Fibroblast of the conjunctiva (primary cell): ENCODE measurements around the gene ZNF483.
"Not testable (repeated sequence)": the region's sequence is repeated elsewhere in the genome, so short reads cannot be mapped to it uniquely, and the experiment has no call there.

ENCODE experiments used
- DNase-seq: peaks from one replicate; pipeline ENCODE4 v3.0.0-alpha.2; 2010; ENCODE audit warnings: low read depth

Gene ZNF483

DNA sequence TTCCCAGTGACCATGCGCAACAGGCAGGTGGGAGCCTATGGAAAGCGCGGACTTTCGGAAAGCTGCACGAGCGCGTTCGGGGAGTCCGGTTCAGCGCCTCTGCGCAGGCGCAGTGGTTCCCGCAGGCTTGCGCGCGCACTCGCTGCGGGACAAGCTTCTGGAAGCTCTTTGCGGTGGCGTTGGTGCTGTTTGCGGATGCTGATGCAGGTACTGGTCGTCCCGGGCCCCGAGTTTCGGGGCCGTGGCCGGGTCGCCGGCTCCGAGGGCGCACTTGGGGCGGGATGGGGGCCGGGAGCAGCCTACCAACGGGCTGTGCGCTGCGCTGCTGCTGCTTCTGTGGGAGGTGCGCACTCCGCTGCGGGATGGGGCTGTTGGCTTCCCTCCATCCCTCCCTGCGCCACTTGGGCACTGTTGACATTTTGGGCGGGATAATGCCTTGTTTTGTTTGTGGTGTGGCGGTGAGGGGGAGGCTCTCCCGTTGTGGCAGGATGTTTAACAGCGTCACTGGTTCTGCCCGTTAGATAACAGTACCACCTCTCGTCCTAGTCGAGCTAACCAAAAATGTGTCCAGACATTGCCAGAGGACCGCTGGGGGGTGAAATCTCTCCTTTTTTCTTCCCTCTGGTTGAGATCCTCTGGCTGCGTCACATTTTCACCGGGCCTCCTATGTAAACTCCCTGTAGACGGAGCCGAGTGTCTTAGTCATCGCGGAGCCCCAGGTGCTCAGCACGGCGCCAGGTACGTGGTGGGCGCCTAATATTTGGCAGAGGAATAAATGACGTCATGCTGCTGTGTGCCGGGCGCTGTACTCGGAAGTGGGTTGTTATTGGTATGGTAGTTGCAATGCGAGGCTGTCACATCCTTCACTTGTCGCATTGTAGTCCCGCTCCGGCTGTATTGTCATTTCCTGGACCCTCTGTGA, at the start of gene ZNF483:
Gene ZNF483 (plus strand): TSS at position 124 of the 922 bp plus-strand sequence. CDS start 2,217 bp downstream, outside the sequence.
- peak; percentile 60 for DNase-seq

DNA sequence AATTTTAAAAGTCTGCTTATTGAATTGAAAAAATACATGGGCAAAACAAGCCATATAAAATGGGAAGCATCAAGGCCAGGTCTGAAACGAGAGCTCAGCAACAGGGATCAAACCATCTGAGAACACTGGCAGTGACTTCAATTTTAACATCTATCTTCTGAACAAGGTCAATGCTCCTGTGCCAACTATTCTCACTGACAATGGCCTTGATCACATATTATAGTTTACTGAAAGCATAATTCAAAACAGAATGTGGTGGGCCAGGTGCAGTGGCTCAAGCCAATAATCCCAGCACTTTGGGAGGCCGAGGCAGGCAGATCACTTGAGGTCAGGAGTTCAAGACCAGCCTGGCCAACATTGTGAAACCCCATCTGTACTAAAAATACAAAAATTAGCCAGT, 49.8 kb upstream of the ZNF483 start:
- DNase-seq, result no peak

DNA sequence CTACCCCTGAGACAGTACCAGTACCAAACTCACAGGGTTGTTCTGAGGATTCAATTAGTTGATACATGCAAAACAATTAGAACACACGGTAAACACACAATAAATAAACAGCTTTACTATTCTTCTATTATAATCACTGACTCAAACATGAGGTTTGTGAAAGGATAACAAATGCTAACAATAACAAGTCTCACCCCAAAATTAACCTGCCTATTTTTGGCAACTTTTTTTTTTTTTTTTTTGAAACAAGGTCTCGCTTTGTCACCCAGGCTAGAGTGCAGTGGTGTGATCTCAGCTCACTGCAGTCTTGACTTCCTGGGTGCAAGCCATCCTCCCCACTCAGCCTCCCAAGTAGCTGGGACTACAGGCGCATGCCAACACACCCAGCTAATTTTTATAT, 47.3 kb upstream of the ZNF483 start:
- no peak for DNase-seq

DNA sequence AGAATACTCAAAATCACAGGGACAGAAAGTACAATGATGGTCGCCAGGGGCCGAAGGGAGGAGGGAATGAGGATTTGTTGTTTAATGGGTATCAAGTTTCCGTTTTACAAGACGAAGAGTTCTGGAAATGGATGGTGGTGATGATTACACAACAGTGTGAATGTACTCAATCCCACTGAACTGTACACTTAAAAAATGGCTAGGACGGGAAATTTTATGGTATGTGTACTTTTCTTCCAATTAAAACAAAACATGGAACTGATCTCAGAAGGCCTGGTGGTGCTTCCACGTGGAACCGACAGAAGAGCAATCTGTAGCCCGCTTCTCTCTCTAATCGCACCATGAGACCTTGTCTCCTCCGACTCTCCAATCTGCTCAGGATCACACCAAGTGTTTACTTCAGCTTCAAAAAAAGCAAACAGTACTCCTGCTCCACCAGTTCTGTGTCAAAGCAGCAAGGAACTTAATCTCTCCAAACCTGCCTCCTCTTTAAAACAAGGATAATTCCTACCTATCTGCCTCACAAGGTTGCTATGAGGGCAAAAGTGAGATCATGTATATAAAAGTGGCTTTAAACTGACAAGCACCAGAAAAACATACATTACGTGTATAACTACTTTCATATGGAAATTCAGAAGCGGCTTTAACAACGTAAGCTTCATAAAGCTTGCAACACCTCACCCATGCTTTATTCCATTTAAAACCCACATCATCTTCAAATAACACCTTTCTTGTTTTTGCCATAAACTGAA, 42.9 kb upstream of the ZNF483 start:
- DNase-seq, result peak; percentile 37

DNA sequence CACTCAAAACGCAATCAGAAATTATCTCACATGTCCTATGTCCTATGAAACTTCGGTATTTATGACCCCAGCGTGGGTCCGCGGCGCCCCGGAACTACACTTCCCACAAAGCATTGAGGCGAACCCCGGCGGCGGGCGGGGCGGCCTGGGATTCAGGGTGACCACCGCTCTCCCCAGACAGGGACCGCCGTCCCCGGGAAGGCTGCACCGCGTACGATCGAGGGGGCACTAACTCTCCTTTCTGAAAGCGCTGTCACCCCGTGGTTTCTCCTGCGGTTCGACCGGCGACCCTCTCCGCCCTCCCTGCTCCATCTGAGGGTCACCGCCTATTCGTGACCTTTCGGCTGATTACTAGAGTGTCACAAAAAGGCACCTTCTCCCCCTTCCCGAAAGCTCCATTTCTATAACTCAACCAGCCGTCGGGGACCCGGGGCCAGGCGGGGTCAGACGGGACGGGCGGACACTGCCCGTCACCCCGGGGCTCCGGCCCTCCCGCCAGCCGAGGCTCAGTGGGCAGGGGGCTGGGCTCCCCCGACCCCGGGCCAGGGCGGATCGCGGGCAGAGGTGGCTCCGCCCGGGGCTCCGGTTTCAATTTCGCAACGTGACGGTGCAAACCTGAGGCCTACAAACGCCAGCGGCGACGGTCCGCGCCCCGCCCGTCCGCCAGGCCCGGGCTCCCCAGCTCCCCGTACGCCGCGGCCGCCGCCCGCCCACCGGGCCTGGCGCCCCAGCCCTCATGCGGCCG, 42.1 kb upstream of the ZNF483 start:
- peak; percentile 49 for DNase-seq

DNA sequence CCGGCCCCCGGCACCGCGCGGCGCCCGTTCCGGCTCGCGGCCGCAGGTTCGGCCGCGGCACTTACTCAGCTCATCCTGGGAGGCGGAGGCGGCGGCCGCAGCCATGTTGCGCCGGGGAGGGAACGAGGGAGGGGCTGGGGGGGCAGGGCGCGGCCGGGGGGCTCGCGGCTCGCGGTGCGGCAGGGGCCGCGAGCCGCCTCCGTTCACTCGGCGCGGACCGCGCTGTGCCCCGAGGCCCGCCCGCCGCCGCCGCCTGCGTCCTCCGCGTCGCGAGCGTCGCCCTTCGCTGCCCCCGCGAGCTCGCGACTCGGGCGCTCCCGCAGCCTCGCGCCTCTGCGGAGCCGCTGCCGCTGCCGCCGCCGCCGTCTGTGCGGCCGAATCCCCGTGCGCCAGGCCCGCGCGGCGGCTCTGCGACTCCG, 41.5 kb upstream of the ZNF483 start:
- DNase-seq, result no peak

DNA sequence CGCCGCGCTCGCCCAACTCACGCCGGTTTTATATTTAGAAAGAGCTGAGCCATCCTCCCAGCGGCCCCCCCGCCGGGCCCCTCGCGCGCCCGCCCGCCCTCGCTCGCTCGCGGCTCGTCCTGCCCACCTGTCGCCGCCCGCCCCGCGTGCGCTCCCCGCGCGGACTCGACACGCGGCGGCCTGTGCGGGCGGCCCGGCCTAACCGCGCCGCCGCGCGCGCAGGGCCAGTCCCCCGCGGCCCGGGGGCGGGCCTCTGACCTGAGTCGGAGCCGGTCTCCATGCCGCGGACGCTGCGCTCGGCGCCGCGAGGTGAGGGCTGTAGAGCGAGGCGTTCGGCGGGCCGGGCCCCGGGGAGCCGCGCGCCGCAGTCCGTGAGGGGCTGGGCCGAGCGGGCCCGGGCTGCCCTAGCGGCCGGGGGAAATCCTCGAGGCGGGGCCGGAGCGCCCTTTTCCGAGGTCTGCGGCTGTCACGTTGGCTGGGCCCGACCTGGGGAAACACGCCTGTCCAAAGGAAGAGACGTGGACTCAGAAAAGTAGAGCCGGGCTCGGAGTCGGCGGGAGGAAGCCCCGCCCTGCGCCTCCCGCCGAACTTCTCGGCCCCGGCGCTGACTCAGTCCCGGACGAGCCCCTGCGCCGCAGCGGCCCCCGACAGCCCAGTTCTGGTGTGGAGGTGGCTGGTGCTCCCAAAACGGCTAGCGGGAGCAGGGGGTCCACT, 41.0 kb upstream of the ZNF483 start, which contains the start of gene ECPAS:
Gene ECPAS (minus strand): TSS at position 526 of the 714 bp plus-strand sequence. CDS start 11,465 bp downstream, outside the sequence.
- DNase-seq, result peak; percentile 51

DNA sequence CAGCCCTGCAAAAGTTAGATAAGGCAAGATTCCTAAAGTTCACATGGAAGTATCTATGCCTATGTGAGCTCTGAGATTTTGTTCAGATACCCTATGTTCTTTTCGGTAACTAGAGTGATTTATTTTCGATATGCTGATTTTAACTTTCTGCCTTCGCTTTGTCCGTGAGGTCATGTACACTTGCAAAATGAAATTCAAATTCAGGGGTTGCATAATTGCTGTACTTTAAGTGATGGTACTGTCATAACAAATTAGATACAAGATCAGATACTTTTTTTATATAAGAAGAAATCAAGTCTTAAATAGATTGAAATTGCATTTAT, 40.4 kb upstream of the ZNF483 start:
- no peak for DNase-seq

DNA sequence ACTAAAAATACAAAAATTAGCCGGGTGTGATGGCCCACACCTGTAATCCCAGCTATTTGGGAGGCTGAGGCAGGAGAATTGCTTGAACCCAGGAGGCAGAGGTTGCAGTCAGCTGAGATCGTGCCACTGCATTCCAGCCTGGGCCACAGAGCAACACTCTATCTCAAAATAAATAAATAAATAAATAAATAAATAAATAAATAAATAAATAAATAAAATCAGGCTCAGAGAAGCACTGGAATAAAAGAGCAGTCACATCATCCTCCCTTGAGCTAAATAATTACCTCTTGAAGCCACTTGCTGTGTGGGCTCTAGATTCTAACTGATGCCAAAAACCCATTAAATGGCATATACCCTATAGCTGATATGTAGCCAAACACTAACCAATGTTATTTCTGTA, 27.8 kb upstream of the ZNF483 start:
- DNase-seq, result not testable (repeated sequence)

DNA sequence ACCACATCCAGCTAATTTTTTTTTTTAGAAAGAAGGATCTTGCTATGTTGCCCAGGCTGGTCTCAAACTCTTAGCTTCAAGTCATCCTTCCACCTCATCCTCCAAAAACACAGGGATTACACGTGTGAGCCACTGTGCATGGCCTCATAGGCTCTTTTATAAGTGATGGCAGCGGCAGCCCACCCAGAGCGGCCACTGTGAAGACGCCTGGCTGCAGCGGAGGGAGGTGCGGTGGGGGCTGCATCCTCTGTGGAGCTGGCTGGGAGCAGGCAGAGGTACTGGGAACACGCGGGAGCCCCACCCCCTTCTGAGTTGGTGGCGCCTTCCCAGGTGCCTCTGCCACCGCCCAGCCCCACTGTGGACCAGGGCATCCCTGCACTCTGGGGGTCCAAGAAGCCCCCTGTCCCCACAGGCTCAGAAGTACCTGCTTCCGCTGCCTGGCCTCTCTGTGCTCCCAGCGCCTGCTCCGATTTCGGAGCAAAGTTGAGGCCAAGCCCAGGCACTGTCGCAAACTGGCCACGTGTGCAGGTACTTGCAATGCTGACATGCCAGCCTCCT, 23.9 kb upstream of the ZNF483 start:
- no peak for DNase-seq

DNA sequence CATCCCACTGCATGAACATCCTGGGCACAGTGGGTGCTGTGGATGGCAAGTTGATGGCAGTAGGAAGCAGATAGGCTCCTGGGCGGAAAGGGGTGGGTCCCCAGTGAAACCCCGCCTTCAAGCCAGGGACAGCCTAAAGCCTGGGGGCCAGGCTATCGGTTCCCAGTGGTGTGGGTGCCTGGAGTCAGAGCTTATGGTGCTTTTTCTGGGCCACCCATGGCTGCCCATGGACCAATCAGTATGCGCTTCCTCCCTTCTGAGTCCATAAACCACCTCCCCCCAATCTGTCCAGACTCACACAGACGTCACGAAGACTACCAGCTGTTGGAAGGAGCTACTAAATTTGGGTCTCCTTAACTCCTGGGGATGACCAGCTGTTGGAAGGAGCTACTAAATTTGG, 23.3 kb upstream of the ZNF483 start:
- DNase-seq, result no peak

DNA sequence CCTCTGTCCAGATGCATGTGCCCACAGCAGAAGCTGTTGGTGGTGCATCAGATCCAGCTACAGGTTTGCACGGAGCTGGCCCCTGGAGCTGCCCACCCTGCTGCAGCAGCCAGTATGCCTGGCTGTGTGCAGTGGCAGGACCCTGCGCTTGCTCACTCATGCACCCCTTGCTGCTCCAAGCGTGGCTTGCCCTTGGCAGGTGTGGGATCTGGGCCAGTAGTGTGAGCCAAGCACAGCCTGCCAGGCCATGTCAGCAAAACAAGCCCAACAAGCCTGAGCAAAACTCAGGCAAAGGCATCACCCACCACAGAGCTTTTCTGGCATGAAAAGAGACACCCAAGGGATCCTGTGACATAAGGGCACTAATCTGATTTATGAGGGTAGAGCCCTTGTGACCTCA, 22.5 kb upstream of the ZNF483 start:
- no peak for DNase-seq

DNA sequence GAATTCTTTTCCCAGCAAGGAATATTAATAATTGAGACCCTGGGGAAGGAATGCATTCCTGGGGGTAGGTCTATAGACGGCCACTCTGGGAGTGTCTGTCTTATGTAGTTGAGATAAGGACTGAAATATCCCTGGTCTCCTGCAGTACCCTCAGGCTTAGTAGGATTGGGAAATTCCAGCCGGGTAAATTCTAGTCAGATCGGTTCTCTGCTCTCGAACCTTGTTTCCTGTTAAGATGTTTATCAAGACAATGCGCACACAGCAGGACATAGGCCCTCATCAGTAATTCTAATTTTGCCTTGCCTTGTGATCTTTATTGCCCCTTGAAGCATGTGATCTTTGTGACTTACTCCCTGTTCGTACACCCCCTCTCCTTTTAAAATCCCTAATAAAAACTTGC, 13.4 kb upstream of the ZNF483 start:
- DNase-seq, result not testable (repeated sequence)

DNA sequence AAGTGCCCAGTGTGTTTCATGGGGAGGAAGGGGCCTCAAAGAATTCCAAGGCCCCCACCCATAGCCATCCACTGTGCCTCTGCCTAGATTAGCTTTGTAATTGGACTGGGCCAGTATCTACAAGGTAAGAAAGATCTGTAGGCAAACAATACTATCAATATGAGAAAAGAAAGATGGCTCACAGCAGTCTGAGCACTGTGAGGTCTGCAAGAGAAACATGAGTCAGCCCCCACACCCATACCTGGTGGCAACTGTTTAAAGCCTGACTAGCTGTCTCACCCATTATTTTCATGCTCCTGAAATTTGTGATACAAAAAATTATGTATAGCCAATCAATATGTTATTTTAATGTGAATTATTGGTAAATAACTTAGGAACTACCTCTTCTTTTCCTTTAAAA, 10.0 kb upstream of the ZNF483 start:
- DNase-seq, result no peak

DNA sequence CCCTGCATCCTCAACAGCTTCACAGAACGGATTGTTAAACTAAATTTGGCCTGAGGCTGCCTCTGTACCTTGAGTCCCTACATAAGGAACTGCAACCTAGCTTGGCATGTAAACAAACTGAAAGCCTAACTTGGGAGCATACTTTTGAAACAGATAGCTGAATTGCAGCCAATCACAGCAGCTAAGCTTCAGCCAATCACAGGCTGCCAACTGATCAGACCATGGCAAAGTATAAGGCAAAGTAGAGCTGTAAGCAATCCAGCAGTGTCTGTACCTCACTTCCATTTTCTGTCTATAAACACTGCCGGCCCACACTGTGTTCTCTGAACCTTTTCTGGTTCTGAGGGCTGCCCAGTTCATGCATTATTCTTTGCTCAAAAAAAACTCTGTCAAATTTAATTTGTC, 8.9 kb upstream of the ZNF483 start:
- DNase-seq, result no peak

DNA sequence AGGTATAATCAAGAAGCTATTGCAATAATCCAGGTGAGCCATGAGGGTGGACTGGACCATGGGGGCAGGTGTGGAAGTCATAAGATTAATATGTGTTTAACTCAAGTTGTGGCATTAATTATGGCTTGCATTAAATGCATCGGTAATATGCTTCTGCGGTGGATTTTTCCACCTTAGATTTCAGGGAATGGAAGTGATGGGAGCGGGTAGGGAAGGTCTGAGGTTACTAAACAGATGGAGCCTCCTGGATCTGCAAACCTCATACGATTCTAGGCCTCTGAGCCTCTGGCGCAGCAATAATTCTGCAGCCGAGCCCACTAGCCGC, 286 bp upstream of the ZNF483 start:
- DNase-seq, result no peak

DNA sequence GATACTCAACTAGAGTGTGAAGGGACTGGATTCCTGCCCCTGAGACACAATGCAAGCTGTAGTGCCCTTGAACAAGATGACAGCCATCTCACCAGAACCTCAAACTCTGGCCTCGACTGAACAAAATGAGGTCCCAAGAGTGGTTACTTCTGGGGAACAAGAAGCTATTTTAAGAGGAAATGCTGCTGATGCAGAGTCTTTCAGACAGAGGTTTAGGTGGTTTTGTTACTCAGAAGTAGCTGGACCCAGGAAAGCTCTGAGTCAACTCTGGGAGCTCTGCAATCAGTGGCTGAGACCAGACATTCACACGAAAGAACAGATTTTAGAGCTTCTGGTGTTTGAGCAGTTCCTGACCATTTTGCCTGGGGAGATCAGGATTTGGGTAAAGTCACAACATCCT, 2.4 kb downstream of the ZNF483 start:
- no peak for DNase-seq

DNA sequence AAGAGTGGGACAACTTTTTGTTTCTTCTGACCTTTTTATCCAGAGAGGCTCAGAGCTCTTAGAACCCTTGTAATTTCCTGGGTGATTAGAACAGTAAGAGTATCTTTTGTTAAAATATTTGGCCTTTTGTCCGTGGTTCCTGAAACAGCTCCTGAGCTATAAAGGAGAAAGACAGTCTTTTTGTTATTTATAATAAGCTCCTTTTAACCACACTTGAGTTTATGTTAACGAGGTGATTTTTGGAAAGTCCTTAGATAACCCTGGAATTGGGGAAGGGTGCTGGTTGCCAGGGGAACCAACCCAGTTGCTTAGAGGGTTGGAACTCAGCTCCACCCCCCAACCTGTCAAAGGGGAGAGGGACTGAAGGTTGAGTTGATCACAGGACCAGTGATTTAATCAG, 4.8 kb downstream of the ZNF483 start:
- no peak for DNase-seq

DNA sequence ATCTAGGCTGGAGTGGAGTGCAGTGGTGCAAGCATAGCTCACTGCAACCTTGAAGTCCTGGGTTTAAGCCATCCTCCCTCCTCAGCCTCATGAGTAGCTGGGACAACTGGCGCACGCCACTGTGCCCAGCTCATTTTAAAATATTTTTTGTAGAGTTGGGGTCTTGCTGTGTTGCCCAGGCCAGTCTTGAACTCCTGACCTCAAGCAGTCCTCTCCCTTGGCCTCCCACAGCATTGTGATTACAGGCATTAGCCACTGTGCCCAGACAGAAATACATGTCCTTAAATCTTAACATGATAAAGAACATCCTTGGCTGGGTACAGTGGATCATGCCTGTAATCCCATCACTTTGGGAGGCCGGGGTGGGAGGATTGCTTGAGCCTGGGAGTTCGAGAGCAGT, 6.7 kb downstream of the ZNF483 start:
- DNase-seq, result no peak

DNA sequence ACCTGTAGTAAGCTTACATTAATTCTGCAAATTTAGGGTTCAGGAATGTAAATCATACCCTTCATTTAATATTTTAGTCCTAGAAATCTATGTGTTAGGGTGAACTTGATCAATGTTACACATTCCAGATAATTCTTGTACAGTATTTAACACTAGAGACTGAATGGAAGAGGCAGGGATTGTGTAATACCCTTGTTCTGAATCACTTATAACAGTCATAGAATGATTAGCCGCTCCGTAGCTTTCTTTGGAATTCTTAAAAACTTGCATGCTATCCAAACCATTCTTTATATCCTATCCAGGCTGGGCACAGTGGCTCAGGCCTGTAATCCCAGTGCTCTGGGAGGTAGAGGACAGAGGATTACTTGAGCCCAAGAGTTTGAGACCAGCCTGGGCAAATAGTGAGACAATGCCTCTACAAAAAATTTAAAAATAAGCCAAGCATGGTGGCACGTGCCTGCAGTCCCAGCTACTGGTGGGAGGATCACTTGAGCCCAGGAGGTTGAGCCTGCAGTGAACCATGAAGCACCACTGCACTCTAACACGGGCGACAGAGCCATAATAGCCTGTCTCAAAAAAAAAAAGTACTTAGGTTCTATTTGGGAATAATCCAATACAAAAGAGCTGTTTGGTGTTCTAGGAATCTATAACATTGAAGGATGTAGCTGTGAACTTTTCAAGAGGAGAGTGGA, 8.3 kb downstream of the ZNF483 start:
- DNase-seq, result no peak
